Islet precursor cell (in vitro differentiated cells): ENCODE measurements around the gene RAI1.
A peak's percentile ranks its signal among the peaks of the same experiment; 100 is the strongest.

Experiments used
- DNase-seq: peaks from one replicate; pipeline ENCODE4 v3.0.0-alpha.2; 2018

RAI1 gene

GRCh38 chr17:17770632-17771044 lies 89.4 kb downstream of the RAI1 start:
- DNase-seq: no peak

- DNase-seq: no peak
Observed at GRCh38 chr17:17771498-17772201, 90.4 kb downstream of the RAI1 start.

GRCh38 chr17:17772231-17772630 lies 91.0 kb downstream of the RAI1 start:
- no peak for DNase-seq

- peak; percentile 76 for DNase-seq
Observed at GRCh38 chr17:17774009-17774881, 93.0 kb downstream of the RAI1 start.

GRCh38 chr17:17776889-17777288 lies 95.6 kb downstream of the RAI1 start:
- DNase-seq: no peak

- peak; percentile 80 for DNase-seq
Observed at GRCh38 chr17:17778308-17779014, 97.2 kb downstream of the RAI1 start.

GRCh38 chr17:17779015-17779611 lies 97.9 kb downstream of the RAI1 start:
- peak; percentile 79 for DNase-seq

GRCh38 chr17:17780922-17781590 lies 99.8 kb downstream of the RAI1 start:
- DNase-seq: peak; percentile 100

GRCh38 chr17:17781591-17782496 lies 100.6 kb downstream of the RAI1 start:
- DNase-seq: peak; percentile 85

GRCh38 chr17:17782523-17783115 lies 101.4 kb downstream of the RAI1 start:
- DNase-seq: peak; percentile 84

GRCh38 chr17:17783116-17783824 lies 102.0 kb downstream of the RAI1 start:
- peak; percentile 94 for DNase-seq

GRCh38 chr17:17783825-17784656 lies 102.8 kb downstream of the RAI1 start:
- DNase-seq: peak; percentile 74

GRCh38 chr17:17784657-17785267 lies 103.5 kb downstream of the RAI1 start:
- DNase-seq: peak; percentile 79

GRCh38 chr17:17785407-17785806 lies 104.1 kb downstream of the RAI1 start:
- DNase-seq: no peak

- no peak for DNase-seq
Observed at GRCh38 chr17:17786998-17787397, 105.7 kb downstream of the RAI1 start.

GRCh38 chr17:17787568-17787967 lies 106.3 kb downstream of the RAI1 start:
- no peak for DNase-seq

- no peak for DNase-seq
Observed at GRCh38 chr17:17788967-17789366, 107.7 kb downstream of the RAI1 start.

GRCh38 chr17:17789410-17789809 lies 108.2 kb downstream of the RAI1 start:
- no peak for DNase-seq
